HG03139 (cell line): ENCODE results near the gene FLAD1.
A peak's percentile ranks its signal among the peaks of the same experiment; 100 is the strongest.

Source experiments
- ATAC-seq: cut with Tn5 transposase; IDR thresholded peaks from one replicate; pipeline ENCODE4 v1.9.1; 2021; ENCODE audit not compliant: unreplicated experiment

FLAD1 gene

GRCh38 chr1:154951901-154952657, 31.1 kb upstream of the FLAD1 start:
- no peak for ATAC-seq

- ATAC-seq = no peak
Observed at GRCh38 chr1:154952664-154953063, 30.5 kb upstream of the FLAD1 start.

- ATAC-seq = no peak
Observed at GRCh38 chr1:154953611-154954038, 29.5 kb upstream of the FLAD1 start.

GRCh38 chr1:154954541-154954940, 28.6 kb upstream of the FLAD1 start:
- no peak for ATAC-seq

GRCh38 chr1:154955039-154955717, 28.0 kb upstream of the FLAD1 start:
- ATAC-seq = no peak

- ATAC-seq = peak; percentile 46
Observed at GRCh38 chr1:154955718-154956543, 27.2 kb upstream of the FLAD1 start, which contains the start of gene PBXIP1. Gene PBXIP1 (minus strand): TSS chr1:154956099. CDS start chr1:154953721, 2,378 bp downstream.

GRCh38 chr1:154956544-154956941, 26.6 kb upstream of the FLAD1 start:
- ATAC-seq = no peak

GRCh38 chr1:154957091-154957657, 26.0 kb upstream of the FLAD1 start:
- ATAC-seq = no peak

- ATAC-seq = no peak
Observed at GRCh38 chr1:154958036-154958435, 25.1 kb upstream of the FLAD1 start.

- ATAC-seq = no peak
Observed at GRCh38 chr1:154958681-154959425, 24.3 kb upstream of the FLAD1 start.

GRCh38 chr1:154959426-154959780, 23.7 kb upstream of the FLAD1 start:
- no peak for ATAC-seq

- no peak for ATAC-seq
Observed at GRCh38 chr1:154960446-154961136, 22.6 kb upstream of the FLAD1 start.

- peak; percentile 61 for ATAC-seq
Observed at GRCh38 chr1:154961207-154962155, 21.7 kb upstream of the FLAD1 start, which contains the start of gene PYGO2. Gene PYGO2 (minus strand): TSS chr1:154961782. CDS start chr1:154961576, 206 bp downstream.

GRCh38 chr1:154962156-154962749, 20.9 kb upstream of the FLAD1 start:
- ATAC-seq = peak; percentile 2

GRCh38 chr1:154962795-154963330, 20.3 kb upstream of the FLAD1 start:
- ATAC-seq = no peak

GRCh38 chr1:154963643-154964042, 19.5 kb upstream of the FLAD1 start:
- no peak for ATAC-seq

GRCh38 chr1:154964359-154964758, 18.8 kb upstream of the FLAD1 start:
- ATAC-seq = no peak

- ATAC-seq = no peak
Observed at GRCh38 chr1:154966111-154966510, 17.0 kb upstream of the FLAD1 start.
